SK-N-SH (cell line): ENCODE data around the gene HMGXB4. TPM values are rescaled to one million over a fixed set of nuclear protein-coding genes. Genes with fewer than 3 reads are reported as not detected.

Experiments
- CTCF ChIA-PET: fragments of 300-600, 350-600 bp; formaldehyde crosslinking; extraction: SDS; loops from one replicate; lab custom pipeline; 2021; lab: Yijun Ruan, JAX
- POLR2A ChIA-PET: fragments of 350-600 bp; sonication (Branson Sonifier 250); formaldehyde crosslinking; extraction: SDS; loops from one replicate; lab custom pipeline; 2020; ENCODE audit warnings: antibody characterized with exemption, inconsistent platforms; lab: Yijun Ruan, JAX
- DNase-seq: peaks from one replicate; pipeline ENCODE4 v3.0.0; 2012
- H2AFZ ChIP-seq: fragments of 200-600 bp; sonication (generic); 2 replicates; pipeline ENCODE4 v1.8.1; 2016; ENCODE audit warnings: antibody characterized with exemption, mild to moderate bottlenecking, low read depth
- H3F3A ChIP-seq: fragments of 200-600 bp; sonication (generic); replicated peaks from 2 replicates; pipeline ENCODE3; 2016; ENCODE audit warnings: antibody characterized with exemption, mild to moderate bottlenecking; ENCODE audit not compliant: insufficient read depth
- H3K27ac ChIP-seq, 2 experiments: fragments of 200-500 bp in 1 of 2; fragments of 200-600 bp in 1 of 2; sonication (Bioruptor generic) in 1 of 2; sonication (generic), shearing (Covaris generic) in 1 of 2; 2 replicates each; pipeline versions ENCODE4 v1.5.1 to v1.6.1; 2014 to 2016; ENCODE audit warnings: low read depth in 2 of 2, inconsistent platforms in 1 of 2, low read length in 1 of 2, mild to moderate bottlenecking in 1 of 2, mixed read lengths in 1 of 2
- H3K27me3 ChIP-seq: fragments of 200-600 bp; sonication (generic), shearing (Covaris generic); 2 replicates; pipeline ENCODE4 v1.6.1; 2016; ENCODE audit warnings: mixed run types; ENCODE audit not compliant: insufficient read depth
- H3K36me3 ChIP-seq, 2 experiments: fragments of 200-500 bp in 1 of 2; fragments of 200-600 bp in 1 of 2; sonication (Bioruptor generic) in 1 of 2; sonication (generic) in 1 of 2; replicated peaks in 1 of 2; 2 replicates each; pipeline versions ENCODE3 to v1.5.1; 2014 to 2016; ENCODE audit warnings: low read length in 1 of 2, mild to moderate bottlenecking in 1 of 2; ENCODE audit not compliant: insufficient read depth in 2 of 2, control insufficient read depth in 1 of 2
- H3K4me1 ChIP-seq, 2 experiments: fragments of 200-500 bp in 1 of 2; fragments of 200-600 bp in 1 of 2; sonication (Bioruptor generic) in 1 of 2; sonication (generic), shearing (Covaris generic) in 1 of 2; 2 replicates each; pipeline versions ENCODE4 v1.5.1 to v1.6.1; 2014 to 2016; ENCODE audit warnings: low read depth in 1 of 2, low read length in 1 of 2, mixed run types in 1 of 2; ENCODE audit not compliant: insufficient read depth in 2 of 2, control insufficient read depth in 1 of 2
- H3K4me2 ChIP-seq: fragments of 200-600 bp; sonication (generic), shearing (Covaris generic); 2 replicates; pipeline ENCODE4 v1.6.1; 2017; ENCODE audit warnings: mixed run types
- H3K4me3 ChIP-seq, 2 experiments: fragments of 200-500 bp in 1 of 2; fragments of 200-600 bp in 1 of 2; sonication (Bioruptor generic) in 1 of 2; sonication (generic), shearing (Covaris generic) in 1 of 2; 2 replicates each; pipeline versions ENCODE4 v1.5.1 to v1.8.1; 2014 to 2016; ENCODE audit warnings: low read depth in 2 of 2, inconsistent platforms in 1 of 2, low read length in 1 of 2, mild to moderate bottlenecking in 1 of 2, mixed read lengths in 1 of 2, moderate library complexity in 1 of 2
- H3K79me2 ChIP-seq: fragments of 200-600 bp; sonication (generic); 2 replicates; pipeline ENCODE4 v1.8.1; 2017; ENCODE audit warnings: mild to moderate bottlenecking; ENCODE audit not compliant: insufficient read depth
- H3K9ac ChIP-seq: fragments of 200-600 bp; sonication (generic); 2 replicates; pipeline ENCODE4 v1.6.1; 2017; ENCODE audit warnings: mixed run types
- H3K9me2 ChIP-seq: fragments of 200-600 bp; sonication (generic); 2 replicates; pipeline ENCODE4 v1.6.1; 2017; ENCODE audit warnings: mixed run types
- H3K9me3 ChIP-seq: fragments of 200-600 bp; sonication (generic); 2 replicates; pipeline ENCODE4 v1.6.1; 2017; ENCODE audit warnings: mixed run types, mild to moderate bottlenecking, moderate library complexity
- H4K20me1 ChIP-seq: fragments of 200-600 bp; sonication (generic); 2 replicates; pipeline ENCODE4 v1.6.1; 2017; ENCODE audit warnings: mild to moderate bottlenecking, mixed run types; ENCODE audit not compliant: insufficient read depth
- ELF1 ChIP-seq: IDR thresholded peaks from 2 replicates; pipeline ENCODE4 v1.4.0; 2012
- EP300 ChIP-seq, 2 experiments: IDR thresholded peaks; 2 replicates each; pipeline versions ENCODE4 v1.4.0 to v1.6.1; 2012; ENCODE audit warnings: borderline replicate concordance in 1 of 2, low read depth in 1 of 2, low read length in 1 of 2
- FOSL2 ChIP-seq: IDR thresholded peaks from 2 replicates; pipeline ENCODE4 v1.4.0; 2012; ENCODE audit warnings: low read depth, mild to moderate bottlenecking, moderate library complexity, borderline replicate concordance
- FOXJ3 ChIP-seq: sonication (generic); formaldehyde crosslinking; IDR thresholded peaks from 2 replicates; pipeline ENCODE4 v1.5.1; 2020; ENCODE audit warnings: mild to moderate bottlenecking, missing genetic modification reagents
- GATA2 ChIP-seq: sonication (generic); formaldehyde crosslinking; IDR thresholded peaks from 2 replicates; pipeline ENCODE4 v1.5.0; 2020; ENCODE audit warnings: mild to moderate bottlenecking, missing genetic modification reagents
- MEF2A ChIP-seq: IDR thresholded peaks from 2 replicates; pipeline ENCODE4 v1.4.0; 2012; ENCODE audit warnings: low read depth, borderline replicate concordance
- MXI1 ChIP-seq: IDR thresholded peaks from 2 replicates; pipeline ENCODE4 v1.6.1; 2012; ENCODE audit warnings: mild to moderate bottlenecking, low read depth, low read length, improper control_type of control experiment
- NFIC ChIP-seq: IDR thresholded peaks from 2 replicates; pipeline ENCODE4 v1.4.0; 2012; ENCODE audit warnings: borderline replicate concordance
- NRF1 ChIP-seq: IDR thresholded peaks from 2 replicates; pipeline ENCODE4 v1.6.1; 2012; ENCODE audit warnings: low read depth, mild to moderate bottlenecking, low read length
- POLR2AphosphoS5 ChIP-seq: IDR thresholded peaks from 2 replicates; pipeline ENCODE4 v1.6.1; 2012; ENCODE audit warnings: low read depth, low read length
- RAD21 ChIP-seq: IDR thresholded peaks from 2 replicates; pipeline ENCODE4 v1.6.1; 2012; ENCODE audit warnings: mild to moderate bottlenecking, low read length
- RXRA ChIP-seq: IDR thresholded peaks from 2 replicates; pipeline ENCODE4 v1.4.0; 2012; ENCODE audit warnings: low read depth, mild to moderate bottlenecking, borderline replicate concordance
- TAF1 ChIP-seq: IDR thresholded peaks from 2 replicates; pipeline ENCODE4 v1.6.1; 2012; ENCODE audit warnings: low read depth, mild to moderate bottlenecking, low read length, moderate library complexity, borderline replicate concordance
- TCF12 ChIP-seq: IDR thresholded peaks from 2 replicates; pipeline ENCODE4 v1.4.0; 2012
- WGBS: methylation state at CpG from one replicate; pipeline ENCODE4 v1.1.6; 2017; ENCODE audit warnings: low lambda C conversion rate; 5-methylcytosine and 5-hydroxymethylcytosine counted together
- polyA plus RNA-seq, 3 experiments: library from polyadenylated mRNA; depleted of rRNA; stranded (reverse); fragments of >200 nt; gene quantifications; 2 replicates each; pipeline ENCODE4 v1.2.3, GENCODE V29; 2012
- TF ChIP-seq, protein P1 (sequence below): IDR thresholded peaks from 2 replicates; pipeline ENCODE4; 2012
- TF ChIP-seq, protein P2 (sequence below): IDR thresholded peaks from 2 replicates; pipeline ENCODE4 v1.4.0; 2012; ENCODE audit warnings: low read depth
- TF ChIP-seq, protein P3 (sequence below): fragments of 150-350 bp; IDR thresholded peaks from 2 replicates; pipeline ENCODE4 v1.6.1; 2017; ENCODE audit warnings: antibody characterized with exemption, low read length, low read depth, borderline replicate concordance
- TF ChIP-seq, protein P4 (sequence below): fragments of 200-600 bp; sonication (generic); IDR thresholded peaks from 2 replicates; pipeline ENCODE4 v1.6.1; 2017; ENCODE audit warnings: antibody characterized with exemption, mild to moderate bottlenecking, moderate library complexity
- TF ChIP-seq, protein P5 (sequence below): IDR thresholded peaks from 2 replicates; pipeline ENCODE4 v1.4.0; 2012; ENCODE audit warnings: low read depth, borderline replicate concordance

HMGXB4 gene
- polyA plus RNA-seq, 1 of the 3 experiments (the other 2 are of a cell fraction): 16.5 TPM

DNA sequence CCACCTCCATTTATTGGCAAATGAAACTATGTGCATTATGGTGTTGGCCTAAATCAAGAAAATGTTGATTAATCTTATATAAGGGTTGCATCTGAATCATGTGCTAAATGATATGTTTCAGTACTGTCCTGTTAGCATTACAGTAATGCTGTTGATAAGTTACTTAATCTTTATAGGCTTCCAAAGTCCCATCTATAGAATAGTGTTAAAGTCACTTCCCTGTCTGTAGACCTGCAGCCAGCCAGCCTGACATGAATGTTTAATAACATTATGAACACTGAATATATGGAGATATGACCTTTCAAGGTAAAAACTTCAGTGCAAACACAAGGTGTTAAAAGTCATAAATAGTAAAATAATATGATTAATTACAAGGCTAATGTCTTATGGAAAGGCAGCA lies 38.8 kb downstream of the HMGXB4 start:
- ChIA-PET CTCF (no interaction called here), POLR2A (no interaction called here)
- peaks cover 49 to 54% of the 10 kb centered on the region in 2 experiments for H3K36me3 ChIP-seq
- H3F3A ChIP-seq: peaks cover 34% of the 10 kb centered on the region
- H3K9me2 ChIP-seq: no peaks in the 10 kb centered on the region
- DNase-seq: no peak
- no peak overlapping the region for H3K4me3 ChIP-seq
- H3K4me1 ChIP-seq: peaks cover 7 to 11% of the 10 kb centered on the region in 2 experiments; a peak in 2 of 4 replicates
- H4K20me1 ChIP-seq: no peaks in the 10 kb centered on the region
- no peak overlapping the region for H3K9ac ChIP-seq
- no peaks in the 10 kb centered on the region for H3K9me3 ChIP-seq
- TF ChIP-seq MEF2A (no peak), RAD21 (no peak), RXRA (no peak), NRF1 (no peak), ELF1 (no peak), POLR2AphosphoS5 (no peak), FOXJ3 (CRISPR knock-in tag) (no peak), NFIC (no peak), TAF1 (no peak), FOSL2 (no peak), GATA2 (no peak), EP300 (IDR thresholded peaks at IDR 0.05; ENCODE audit: borderline replicate concordance in 1 of 2, low read depth in 1 of 2, low read length in 1 of 2) (no peak)
- TF ChIP-seq, protein P1, sequence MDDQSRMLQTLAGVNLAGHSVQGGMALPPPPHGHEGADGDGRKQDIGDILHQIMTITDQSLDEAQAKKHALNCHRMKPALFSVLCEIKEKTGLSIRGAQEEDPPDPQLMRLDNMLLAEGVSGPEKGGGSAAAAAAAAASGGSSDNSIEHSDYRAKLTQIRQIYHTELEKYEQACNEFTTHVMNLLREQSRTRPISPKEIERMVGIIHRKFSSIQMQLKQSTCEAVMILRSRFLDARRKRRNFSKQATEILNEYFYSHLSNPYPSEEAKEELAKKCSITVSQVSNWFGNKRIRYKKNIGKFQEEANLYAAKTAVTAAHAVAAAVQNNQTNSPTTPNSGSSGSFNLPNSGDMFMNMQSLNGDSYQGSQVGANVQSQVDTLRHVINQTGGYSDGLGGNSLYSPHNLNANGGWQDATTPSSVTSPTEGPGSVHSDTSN: no peak
- TF ChIP-seq, protein P2, sequence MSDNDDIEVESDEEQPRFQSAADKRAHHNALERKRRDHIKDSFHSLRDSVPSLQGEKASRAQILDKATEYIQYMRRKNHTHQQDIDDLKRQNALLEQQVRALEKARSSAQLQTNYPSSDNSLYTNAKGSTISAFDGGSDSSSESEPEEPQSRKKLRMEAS: no peak
- TF ChIP-seq, all 33 proteins: peak for 0
- H3K27me3 ChIP-seq: no peaks in the 10 kb centered on the region
- H3K79me2 ChIP-seq: peaks cover 6% of the 10 kb centered on the region; the same call in 1 of the 2 replicates
- no peak overlapping the region for H3K27ac ChIP-seq
- no peak overlapping the region for H2AFZ ChIP-seq
- H3K4me2 ChIP-seq: no peak overlapping the region

DNA sequence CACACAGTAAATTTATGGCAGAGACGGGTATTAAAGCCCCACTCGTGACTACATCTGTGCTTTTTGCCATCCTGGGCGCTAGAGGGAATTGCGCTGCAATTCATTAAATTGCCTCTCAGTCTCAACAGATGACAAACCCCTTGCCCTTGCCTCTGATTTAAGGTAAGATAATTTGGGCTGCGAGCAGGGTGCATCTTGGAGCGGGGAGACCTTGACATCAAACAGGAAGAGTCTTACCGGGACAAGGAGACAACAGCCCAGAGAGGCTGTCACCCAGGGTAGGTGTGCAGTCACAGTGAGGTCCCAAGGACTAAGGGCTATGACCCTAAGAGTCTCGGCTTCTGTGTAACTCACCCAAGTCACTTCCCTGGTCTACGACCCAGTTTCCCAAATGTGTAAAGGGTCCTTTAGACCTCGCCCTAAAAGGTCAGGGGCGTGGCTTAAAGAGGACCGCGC lies 42.0 kb downstream of the HMGXB4 start:
- peak overlapping the region; percentile 84 for H3K4me2 ChIP-seq
- H3K4me3 ChIP-seq: peak overlapping the region; percentile 58 to 85
- H3K79me2 ChIP-seq: peaks cover 34% of the 10 kb centered on the region; the same call in 1 of the 2 replicates
- CTCF ChIA-PET: interaction anchor here (0.6 to 1.6 kb wide), 7 partner anchors 9 to 1557 kb away, joined by 3 to 4 read pairs (median 3); no protein-coding TSS in a partner anchor
- H4K20me1 ChIP-seq: no peaks in the 10 kb centered on the region
- TF ChIP-seq, protein P3, sequence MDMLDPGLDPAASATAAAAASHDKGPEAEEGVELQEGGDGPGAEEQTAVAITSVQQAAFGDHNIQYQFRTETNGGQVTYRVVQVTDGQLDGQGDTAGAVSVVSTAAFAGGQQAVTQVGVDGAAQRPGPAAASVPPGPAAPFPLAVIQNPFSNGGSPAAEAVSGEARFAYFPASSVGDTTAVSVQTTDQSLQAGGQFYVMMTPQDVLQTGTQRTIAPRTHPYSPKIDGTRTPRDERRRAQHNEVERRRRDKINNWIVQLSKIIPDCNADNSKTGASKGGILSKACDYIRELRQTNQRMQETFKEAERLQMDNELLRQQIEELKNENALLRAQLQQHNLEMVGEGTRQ: no peak
- TF ChIP-seq EP300 (IDR thresholded peaks at IDR 0.05; ENCODE audit: borderline replicate concordance in 1 of 2, low read depth in 1 of 2, low read length in 1 of 2) (0 out of 4 replicates have a peak, but pooled peaks of 1 of the 2 experiments have one; percentile 5), FOSL2 (no peak), MXI1 (no peak), TCF12 (no peak), FOXJ3 (CRISPR knock-in tag) (no peak), RAD21 (0 out of 2 replicates have a peak, but pooled peaks have one; percentile 3)
- TF ChIP-seq, protein P4, sequence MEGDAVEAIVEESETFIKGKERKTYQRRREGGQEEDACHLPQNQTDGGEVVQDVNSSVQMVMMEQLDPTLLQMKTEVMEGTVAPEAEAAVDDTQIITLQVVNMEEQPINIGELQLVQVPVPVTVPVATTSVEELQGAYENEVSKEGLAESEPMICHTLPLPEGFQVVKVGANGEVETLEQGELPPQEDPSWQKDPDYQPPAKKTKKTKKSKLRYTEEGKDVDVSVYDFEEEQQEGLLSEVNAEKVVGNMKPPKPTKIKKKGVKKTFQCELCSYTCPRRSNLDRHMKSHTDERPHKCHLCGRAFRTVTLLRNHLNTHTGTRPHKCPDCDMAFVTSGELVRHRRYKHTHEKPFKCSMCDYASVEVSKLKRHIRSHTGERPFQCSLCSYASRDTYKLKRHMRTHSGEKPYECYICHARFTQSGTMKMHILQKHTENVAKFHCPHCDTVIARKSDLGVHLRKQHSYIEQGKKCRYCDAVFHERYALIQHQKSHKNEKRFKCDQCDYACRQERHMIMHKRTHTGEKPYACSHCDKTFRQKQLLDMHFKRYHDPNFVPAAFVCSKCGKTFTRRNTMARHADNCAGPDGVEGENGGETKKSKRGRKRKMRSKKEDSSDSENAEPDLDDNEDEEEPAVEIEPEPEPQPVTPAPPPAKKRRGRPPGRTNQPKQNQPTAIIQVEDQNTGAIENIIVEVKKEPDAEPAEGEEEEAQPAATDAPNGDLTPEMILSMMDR: no peak
- TF ChIP-seq, protein P5, sequence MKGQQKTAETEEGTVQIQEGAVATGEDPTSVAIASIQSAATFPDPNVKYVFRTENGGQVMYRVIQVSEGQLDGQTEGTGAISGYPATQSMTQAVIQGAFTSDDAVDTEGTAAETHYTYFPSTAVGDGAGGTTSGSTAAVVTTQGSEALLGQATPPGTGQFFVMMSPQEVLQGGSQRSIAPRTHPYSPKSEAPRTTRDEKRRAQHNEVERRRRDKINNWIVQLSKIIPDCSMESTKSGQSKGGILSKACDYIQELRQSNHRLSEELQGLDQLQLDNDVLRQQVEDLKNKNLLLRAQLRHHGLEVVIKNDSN: no peak
- TF ChIP-seq, all 33 proteins: peak for 2
- DNase-seq: peak; percentile 60
- Histone ChIP-seq H3K27ac (peak overlapping the region; percentile 77 to 81), H3K27me3 (no peaks in the 10 kb centered on the region), H3K9me3 (no peaks in the 10 kb centered on the region), H3K4me1 (peaks cover 12 to 15% of the 10 kb centered on the region in 2 experiments; a peak in 2 of 4 replicates), H3F3A (peaks cover 30% of the 10 kb centered on the region), H3K36me3 (peaks cover 23 to 28% of the 10 kb centered on the region in 2 experiments), H3K9ac (peak overlapping the region; percentile 18; the same call in 1 of the 2 replicates), H2AFZ (peak overlapping the region; percentile 67), H3K9me2 (no peaks in the 10 kb centered on the region)
- POLR2A ChIA-PET: interaction anchor here (0.6 to 1.1 kb wide), 3 partner anchors 8 to 42 kb away, joined by 3 to 6 read pairs (median 4); partner anchors contain the start of gene HMGXB4
- 21% methylated on average over 8 of the region's 13 CpGs for WGBS
